ENCODE data around the gene PCDHA3.
A peak's percentile ranks its signal among the peaks of the same experiment; 100 is the strongest.
"Not testable (repeated sequence)": the region's sequence is repeated elsewhere in the genome, so short reads cannot be mapped to it uniquely, and the experiment has no call there.

Gene PCDHA3

GRCh38 chr5:140791089-140791488, 9.8 kb upstream of the PCDHA3 start:
- no peak overlapping the region for H3K4me3 ChIP-seq (replicated peaks in 1 of 2; ENCODE audit: low read depth in 2 of 2, low read length in 2 of 2)
- DNase-seq (ENCODE audit: low read depth in 2 of 2): no peak

GRCh38 chr5:140794595-140795258, 6.1 kb upstream of the PCDHA3 start, which contains the start of gene PCDHA2:
Gene PCDHA2 (plus strand): TSS chr5:140794852.
- no peak for TF ChIP-seq CTCF (IDR thresholded peaks at IDR 0.05; ENCODE audit: low read depth, low read length)
- no peak within 1 kb of the TSS for H3K4me3 ChIP-seq (replicated peaks in 1 of 2; ENCODE audit: low read depth in 2 of 2, low read length in 2 of 2)
- no peak for DNase-seq (ENCODE audit: low read depth in 2 of 2)

More at GRCh38 chr5:140791089-140791488, 9.8 kb upstream of the PCDHA3 start:
- TF ChIP-seq CTCF (IDR thresholded peaks at IDR 0.05; ENCODE audit: low read depth, low read length): no peak

DNA sequence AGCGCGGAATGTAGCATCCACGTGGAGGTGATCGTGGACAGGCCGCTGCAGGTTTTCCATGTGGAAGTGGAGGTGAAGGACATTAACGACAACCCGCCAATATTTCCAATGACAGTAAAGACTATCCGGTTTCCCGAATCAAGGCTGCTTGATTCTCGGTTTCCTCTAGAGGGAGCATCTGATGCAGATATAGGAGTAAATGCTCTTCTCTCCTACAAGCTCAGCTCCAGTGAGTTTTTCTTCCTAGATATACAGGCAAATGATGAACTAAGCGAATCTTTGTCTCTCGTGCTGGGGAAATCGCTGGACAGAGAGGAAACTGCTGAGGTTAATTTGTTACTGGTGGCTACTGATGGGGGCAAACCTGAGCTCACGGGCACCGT, 5.6 kb upstream of the PCDHA3 start:
- peak; percentile 12 for TF ChIP-seq CTCF (IDR thresholded peaks at IDR 0.05; ENCODE audit: low read depth, low read length)
- peak in 1 of 2 donors; percentile 5 for DNase-seq (ENCODE audit: low read depth in 2 of 2)
- H3K4me3 ChIP-seq (replicated peaks in 1 of 2; ENCODE audit: low read depth in 2 of 2, low read length in 2 of 2): no peak overlapping the region

GRCh38 chr5:140796072-140796717, 4.7 kb upstream of the PCDHA3 start:
- H3K4me3 ChIP-seq (replicated peaks in 1 of 2; ENCODE audit: low read depth in 2 of 2, low read length in 2 of 2); DNase-seq (ENCODE audit: low read depth in 2 of 2): not testable (repeated sequence)

GRCh38 chr5:140796718-140797095, 4.2 kb upstream of the PCDHA3 start:
- no peak overlapping the region for H3K4me3 ChIP-seq (replicated peaks in 1 of 2; ENCODE audit: low read depth in 2 of 2, low read length in 2 of 2)
- no peak for DNase-seq (ENCODE audit: low read depth in 2 of 2)
- TF ChIP-seq CTCF (IDR thresholded peaks at IDR 0.05; ENCODE audit: low read depth, low read length): no peak

DNA sequence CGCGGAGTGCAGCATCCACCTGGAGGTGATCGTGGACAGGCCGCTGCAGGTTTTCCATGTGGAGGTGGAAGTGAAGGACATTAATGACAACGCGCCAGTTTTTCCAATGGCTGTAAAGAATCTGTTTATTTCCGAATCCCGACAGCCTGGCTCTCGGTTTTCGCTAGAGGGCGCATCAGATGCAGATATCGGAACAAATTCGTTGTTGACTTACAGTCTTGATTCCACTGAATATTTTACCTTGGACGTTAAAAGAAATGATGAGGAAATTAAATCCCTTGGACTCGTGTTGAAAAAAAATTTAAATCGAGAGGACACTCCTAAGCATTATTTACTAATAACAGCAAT, 611 bp downstream of the PCDHA3 start:
- peak in 1 of 2 donors; percentile 9 for DNase-seq (ENCODE audit: low read depth in 2 of 2)
- no peak overlapping the region for H3K4me3 ChIP-seq (replicated peaks in 1 of 2; ENCODE audit: low read depth in 2 of 2, low read length in 2 of 2)
- TF ChIP-seq CTCF (IDR thresholded peaks at IDR 0.05; ENCODE audit: low read depth, low read length): no peak

GRCh38 chr5:140802381-140802780, 1.5 kb downstream of the PCDHA3 start:
- not testable (repeated sequence) for DNase-seq (ENCODE audit: low read depth in 2 of 2); H3K4me3 ChIP-seq (replicated peaks in 1 of 2; ENCODE audit: low read depth in 2 of 2, low read length in 2 of 2)

DNA sequence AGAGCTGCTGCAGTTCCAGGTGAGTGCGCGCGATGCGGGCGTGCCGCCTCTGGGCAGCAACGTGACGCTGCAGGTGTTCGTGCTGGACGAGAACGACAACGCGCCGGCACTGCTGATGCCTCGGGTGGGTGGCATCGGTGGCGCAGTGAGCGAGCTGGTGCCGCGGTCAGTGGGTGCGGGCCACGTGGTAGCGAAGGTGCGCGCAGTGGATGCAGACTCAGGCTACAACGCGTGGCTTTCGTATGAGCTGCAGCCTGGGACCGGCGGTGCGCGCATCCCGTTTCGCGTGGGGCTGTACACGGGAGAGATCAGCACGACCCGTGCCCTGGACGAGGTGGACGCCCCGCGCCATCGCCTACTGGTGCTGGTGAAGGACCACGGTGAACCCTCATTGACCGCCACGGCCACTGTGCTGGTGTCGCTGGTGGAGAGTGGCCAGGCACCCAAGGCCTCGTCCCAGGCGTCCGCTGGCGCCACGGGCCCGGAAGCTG, 2.0 kb downstream of the PCDHA3 start:
- H3K4me3 ChIP-seq (replicated peaks in 1 of 2; ENCODE audit: low read depth in 2 of 2, low read length in 2 of 2): no peak overlapping the region
- TF ChIP-seq CTCF (IDR thresholded peaks at IDR 0.05; ENCODE audit: low read depth, low read length): no peak
- DNase-seq (ENCODE audit: low read depth in 2 of 2): no peak

Data from cardiac fibroblast (primary cell).